Activated gamma-delta T cell treated with anti-CD3 and anti-CD28 coated beads, Interleukin-2, amount 50 U/mL, for 16 hours (primary cell): Measurements from ENCODE around the gene SPAG5.

Experiments used
- DNase-seq: peaks from one replicate; pipeline ENCODE4 v3.0.0-alpha.2; 2020; ENCODE audit warnings: low read depth

Gene SPAG5

GRCh38 chr17:28541439-28541838 is 57.4 kb downstream of the SPAG5 start:
- DNase-seq, result no peak

DNA sequence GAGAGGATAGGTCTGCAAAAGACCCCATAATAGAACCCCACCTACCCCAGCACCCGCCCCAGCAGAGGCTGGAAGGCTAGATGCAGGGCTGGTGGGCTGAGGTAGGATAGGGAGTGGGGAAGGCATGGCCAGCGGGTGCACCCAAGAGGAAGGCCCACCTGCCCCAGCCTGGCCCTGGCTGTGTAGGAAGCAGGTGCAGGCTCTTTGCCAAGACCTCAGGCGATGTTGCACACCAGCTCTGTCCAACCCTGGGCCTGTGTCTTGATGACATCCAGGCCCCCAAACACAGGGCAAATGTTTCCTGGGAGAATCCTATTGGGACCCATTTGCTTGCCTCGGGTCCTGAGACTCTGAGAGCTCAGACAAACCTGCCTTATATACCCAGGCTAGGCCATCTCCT is 58.6 kb downstream of the SPAG5 start:
- DNase-seq, result no peak

GRCh38 chr17:28538296-28538895 is 60.4 kb downstream of the SPAG5 start:
- DNase-seq, result no peak

- no peak for DNase-seq
Observed at GRCh38 chr17:28537219-28537610, 61.6 kb downstream of the SPAG5 start.

GRCh38 chr17:28536532-28537218 is 62.1 kb downstream of the SPAG5 start:
- DNase-seq, result no peak

DNA sequence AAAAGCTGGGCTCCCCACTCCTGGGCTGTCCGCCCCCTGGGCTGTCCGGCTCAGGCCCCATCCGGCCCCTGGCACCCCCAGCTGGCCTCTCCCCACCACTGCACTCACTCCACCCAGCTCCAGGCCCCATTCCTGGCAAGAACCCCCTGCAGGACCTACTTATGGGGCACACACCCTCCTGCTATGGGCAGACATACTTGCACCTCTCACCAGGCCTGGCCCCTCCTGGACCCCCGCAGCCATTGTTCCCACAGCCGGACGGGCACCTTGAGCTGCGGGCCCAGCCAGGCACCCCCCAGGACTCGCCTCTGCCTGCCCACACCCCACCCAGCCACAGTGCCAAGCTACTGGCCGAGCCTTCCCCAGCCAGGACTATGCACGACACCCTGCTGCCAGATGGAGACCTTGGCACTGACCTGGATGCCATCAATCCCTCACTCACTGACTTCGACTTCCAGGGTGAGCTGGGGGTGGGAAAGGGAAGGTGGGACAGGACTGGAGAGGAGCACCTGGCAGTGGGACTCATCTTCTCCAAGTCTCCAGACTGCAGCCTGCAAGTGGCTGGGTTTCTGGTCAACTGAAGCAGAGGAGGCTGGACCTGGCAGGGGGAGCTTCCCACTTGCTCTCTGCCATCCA is 64.0 kb downstream of the SPAG5 start:
- no peak for DNase-seq

DNA sequence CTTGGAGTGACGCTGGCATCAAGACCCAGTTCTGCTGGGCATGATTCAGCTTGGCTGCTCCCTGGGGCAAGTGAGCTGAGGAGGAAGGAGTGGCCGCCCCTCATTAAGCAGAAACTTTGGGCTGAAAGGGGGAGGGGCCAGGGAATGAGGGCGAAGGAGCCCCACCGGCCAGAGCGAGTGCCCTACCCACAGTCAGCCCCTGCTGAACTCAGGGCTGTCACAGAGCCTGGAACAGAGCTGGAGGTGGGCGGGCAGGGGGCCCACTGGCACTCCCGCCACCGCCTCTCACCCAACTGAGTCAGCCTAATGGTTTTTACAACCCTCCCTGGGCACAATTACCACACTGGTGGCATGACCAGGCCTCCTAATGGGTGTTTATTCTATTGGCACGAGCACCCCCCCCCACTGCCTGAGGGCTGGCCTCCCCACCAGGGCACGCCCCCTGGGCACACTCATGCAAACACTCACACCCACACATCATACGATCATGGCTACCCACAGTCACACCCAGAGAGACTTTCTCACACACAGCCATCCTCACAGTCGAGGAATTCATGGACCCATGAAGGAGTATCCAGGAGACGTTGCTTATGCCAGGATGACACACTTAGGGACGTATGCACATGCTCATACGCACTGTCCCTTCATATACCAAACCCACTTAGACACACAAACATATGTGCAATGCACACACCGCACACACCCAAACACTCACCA is 65.6 kb downstream of the SPAG5 start:
- DNase-seq, result no peak

DNA sequence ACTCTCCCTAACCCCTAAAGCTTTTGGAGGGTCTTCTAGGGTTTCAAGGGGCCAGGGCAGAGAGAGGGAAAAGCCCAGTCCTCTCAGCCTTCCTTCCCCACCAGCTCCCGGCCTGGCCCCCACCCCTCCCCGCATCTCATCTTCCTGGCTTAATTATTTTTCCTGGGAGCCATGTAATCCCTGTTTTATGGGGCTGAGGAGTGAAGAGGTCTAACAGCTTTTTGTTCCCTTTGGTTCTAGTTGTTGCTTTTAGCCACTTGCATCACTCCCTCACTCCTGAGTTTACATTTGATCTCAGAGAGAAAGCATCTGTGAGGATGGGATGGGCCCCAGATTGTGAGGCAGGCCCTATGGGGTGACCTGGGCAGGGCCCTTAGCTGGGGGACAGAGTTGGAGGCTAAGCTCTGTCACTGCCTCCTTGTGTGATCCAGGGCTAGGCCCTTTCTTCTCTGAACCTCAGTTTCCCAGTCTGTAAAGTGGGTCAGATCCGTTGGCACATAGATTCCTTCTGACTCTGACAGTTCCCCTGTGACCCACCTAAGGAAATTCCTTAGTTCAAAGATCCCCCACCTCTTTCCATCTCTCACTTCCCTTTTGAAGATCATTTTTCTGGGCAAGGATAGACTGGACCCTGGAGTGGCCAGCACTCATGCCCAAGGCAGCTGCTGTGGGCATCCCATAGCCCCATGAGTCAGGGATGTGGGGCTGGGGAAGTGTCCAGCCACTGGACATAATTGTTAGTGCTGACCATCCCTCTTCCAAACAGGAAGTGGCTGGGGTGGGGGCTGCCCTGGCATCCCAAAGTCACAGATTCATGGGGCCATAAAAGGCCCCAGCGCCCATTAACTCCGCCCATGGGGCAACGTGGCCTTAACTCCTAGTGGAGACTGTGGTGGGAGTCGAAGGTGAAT is 66.5 kb downstream of the SPAG5 start:
- no peak for DNase-seq

DNA sequence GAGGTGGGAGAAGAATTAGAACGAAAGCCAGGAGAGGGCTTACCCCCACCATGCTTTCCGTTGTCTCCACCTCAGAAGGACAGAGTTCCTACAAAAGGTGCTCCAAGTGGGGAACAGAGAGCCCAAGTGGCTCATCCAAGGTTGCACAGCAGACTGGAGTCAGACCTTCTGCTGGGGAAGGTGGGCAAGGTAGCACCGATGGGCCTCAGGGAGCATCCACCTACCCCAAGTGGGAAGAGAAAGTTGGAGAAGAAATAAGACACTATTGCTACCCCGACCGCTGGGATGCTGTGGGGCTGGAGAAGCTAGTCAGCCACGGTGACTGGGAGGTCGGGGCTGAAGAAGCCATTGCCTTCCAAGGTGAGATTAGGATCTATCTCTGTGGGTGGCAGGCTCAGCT is 67.9 kb downstream of the SPAG5 start:
- no peak for DNase-seq

GRCh38 chr17:28530250-28530649 is 68.6 kb downstream of the SPAG5 start:
- DNase-seq, result no peak

- no peak for DNase-seq
Observed at GRCh38 chr17:28529013-28529400, 69.8 kb downstream of the SPAG5 start.

GRCh38 chr17:28528327-28529012 is 70.4 kb downstream of the SPAG5 start:
- DNase-seq, result no peak

GRCh38 chr17:28527859-28528258 is 71.0 kb downstream of the SPAG5 start:
- DNase-seq, result no peak
